Tibial nerve (tissue), 4 donors: Measurements from ENCODE around the gene TNFSF13. TPM values are rescaled to one million over a fixed set of nuclear protein-coding genes. Genes with fewer than 3 reads are reported as not detected.

Source experiments
- DNase-seq, 2 donors: peaks; one replicate each; pipeline ENCODE4 v3.0.0-alpha.2; 2019; ENCODE audit warnings: low spot score in 2 of 2
- H3K27ac ChIP-seq, 4 donors: fragments of 200-600 bp; sonication (generic) in 3 of 4; one replicate each; pipeline ENCODE4 v1.5.1; 2017 to 2019; ENCODE audit warnings: mild to moderate bottlenecking in 1 of 4
- H3K27me3 ChIP-seq, 2 donors: fragments of 200-600 bp; sonication (generic) in 1 of 2; one replicate each; pipeline versions ENCODE4 v1.5.1 to v1.6.0; 2017 to 2019
- H3K36me3 ChIP-seq, 3 donors: fragments of 200-600 bp; sonication (generic); one replicate each; pipeline ENCODE4 v1.5.1; 2018 to 2019
- H3K4me1 ChIP-seq, 4 donors: fragments of 200-600 bp; sonication (generic) in 3 of 4; one replicate each; pipeline ENCODE4 v1.5.1; 2017 to 2019
- H3K4me3 ChIP-seq, 4 donors: fragments of 200-600 bp; sonication (generic) in 3 of 4; one replicate each; pipeline ENCODE4 v1.5.1; 2017 to 2019; ENCODE audit warnings: mild to moderate bottlenecking in 1 of 4, moderate library complexity in 1 of 4
- H3K9me3 ChIP-seq, 4 donors: fragments of 200-600 bp; sonication (generic) in 3 of 4; one replicate each; pipeline ENCODE4 v1.5.1; 2017 to 2019
- CTCF ChIP-seq, 5 experiments: fragments of 200-600 bp in 3 of 5; fragments of 450-650 bp in 2 of 5; sonication (generic) in 3 of 5; IDR thresholded peaks; one replicate each; pipeline ENCODE4 v1.5.1; 2016 to 2019; ENCODE audit warnings: antibody characterized with exemption in 5 of 5, mild to moderate bottlenecking in 3 of 5, moderate library complexity in 2 of 5
- EP300 ChIP-seq, 2 donors: sonication (generic); formaldehyde crosslinking; IDR thresholded peaks; one replicate each; pipeline ENCODE4 v1.6.1; 2017; ENCODE audit warnings: antibody characterized with exemption in 2 of 2, mild to moderate bottlenecking in 1 of 2
- POLR2A ChIP-seq, 2 donors: fragments of 450-650 bp; IDR thresholded peaks; one replicate each; pipeline ENCODE4 v1.6.1; 2017; ENCODE audit warnings: antibody characterized with exemption in 2 of 2, mild to moderate bottlenecking in 2 of 2, moderate library complexity in 2 of 2
- WGBS, 2 donors: methylation state at CpG; one replicate each; pipeline ENCODE4 v1.1.5; 2018; 5-methylcytosine and 5-hydroxymethylcytosine counted together
- total RNA-seq, 4 donors: library from RNA; depleted of rRNA; stranded (reverse); fragments of >200 nt; gene quantifications; one replicate each; pipeline ENCODE4 v1.1.0, GENCODE V29; 2016

TNFSF13 gene
- total RNA-seq, 4 donors from 2014 or later = 44.7 to 93.3 (median 64.7) TPM

GRCh38 chr17:7557775-7558543 is 591 bp upstream of the TNFSF13 start:
- WGBS, 2 donors = 11 to 13% methylated on average over 18 to 21 of the region's 21 CpGs
- H3K4me1 ChIP-seq = peaks cover 0 to 57% (median 45%) of the 10 kb centered on the region in 4 donors

GRCh38 chr17:7559320-7560171 is 996 bp downstream of the TNFSF13 start:
- Histone ChIP-seq H3K9me3 (no peaks in the 10 kb centered on the region), H3K27me3 (no peaks in the 10 kb centered on the region), H3K4me3 (peak overlapping the region; percentile 18 to 88 (median 60)), H3K4me1 (peaks cover 0 to 73% (median 55%) of the 10 kb centered on the region in 4 donors), H3K36me3 (peaks cover 0 to 16% (median under 1%) of the 10 kb centered on the region in 3 donors), H3K27ac (peak overlapping the region; percentile 92 to 94 (median 94))
- TF ChIP-seq CTCF (IDR thresholded peaks at IDR 0.05) (no peak), POLR2A (IDR thresholded peaks at IDR 0.05) (no peak), EP300 (IDR thresholded peaks at IDR 0.05) (no peak)
- DNase-seq = no peak
- WGBS, 2 donors = 54 to 70% methylated on average over 16 to 18 of the region's 18 CpGs

More at GRCh38 chr17:7557775-7558543, 591 bp upstream of the TNFSF13 start:
- Histone ChIP-seq H3K27me3 (no peaks in the 10 kb centered on the region), H3K36me3 (peaks cover 0 to 10% (median 0%) of the 10 kb centered on the region in 3 donors), H3K27ac (peak overlapping the region; percentile 92 to 94 (median 94)), H3K4me3 (peak overlapping the region; percentile 18 to 88 (median 60)), H3K9me3 (no peaks in the 10 kb centered on the region)
- TF ChIP-seq POLR2A (IDR thresholded peaks at IDR 0.05) (peak in 1 of 2 donors; percentile 60), EP300 (IDR thresholded peaks at IDR 0.05) (peak; percentile 86 to 88), CTCF (IDR thresholded peaks at IDR 0.05) (peak in 1 of 5 experiments; percentile 5)
- DNase-seq = peak; percentile 73 to 74

GRCh38 chr17:7560172-7561027 is 1.9 kb downstream of the TNFSF13 start:
- Histone ChIP-seq H3K4me1 (peaks cover 0 to 81% (median 55%) of the 10 kb centered on the region in 4 donors), H3K27me3 (no peaks in the 10 kb centered on the region), H3K27ac (peak overlapping the region; percentile 92 to 94 (median 94)), H3K9me3 (no peaks in the 10 kb centered on the region), H3K36me3 (peaks cover 0 to 25% (median 9%) of the 10 kb centered on the region in 3 donors), H3K4me3 (peak overlapping the region; percentile 15 to 88 (median 80))
- 27 to 30% methylated on average over 22 of the region's 22 CpGs for WGBS, 2 donors
- TF ChIP-seq CTCF (IDR thresholded peaks at IDR 0.05) (peak in 4 of 5 experiments; percentile 37 to 54 (median 42)), POLR2A (IDR thresholded peaks at IDR 0.05) (no peak)
- DNase-seq = peak in 1 of 2 donors; percentile 46

- peaks cover 0 to 79% (median 55%) of the 10 kb centered on the region in 4 donors for H3K4me1 ChIP-seq
- no peaks in the 10 kb centered on the region for H3K9me3 ChIP-seq
- peak overlapping the region; percentile 71 to 88 (median 80) for H3K4me3 ChIP-seq
- peaks cover 0 to 32% (median 10%) of the 10 kb centered on the region in 3 donors for H3K36me3 ChIP-seq
- H3K27me3 ChIP-seq = no peaks in the 10 kb centered on the region
- 0 to 1% methylated on average over 28 to 30 of the region's 32 CpGs for WGBS, 2 donors
- peak; percentile 86 to 87 for DNase-seq
- H3K27ac ChIP-seq = peak overlapping the region; percentile 92 to 94 (median 94)
- TF ChIP-seq EP300 (IDR thresholded peaks at IDR 0.05) = peak; percentile 13 to 28
- TF ChIP-seq CTCF (IDR thresholded peaks at IDR 0.05) = peak; percentile 83 to 96 (median 87)
- TF ChIP-seq POLR2A (IDR thresholded peaks at IDR 0.05) = no peak
Measured at GRCh38 chr17:7561028-7561575, 2.6 kb downstream of the TNFSF13 start.
